Measurements from ENCODE around the gene ZNF613. TPM values are rescaled to one million over a fixed set of nuclear protein-coding genes. Genes with fewer than 3 reads are reported as not detected.
A peak's percentile ranks its signal among the peaks of the same experiment; 100 is the strongest.

ZNF613 gene
- polyA plus RNA-seq, 3 donors, result 0.96 to 3.1 (median 1.1) TPM

DNA sequence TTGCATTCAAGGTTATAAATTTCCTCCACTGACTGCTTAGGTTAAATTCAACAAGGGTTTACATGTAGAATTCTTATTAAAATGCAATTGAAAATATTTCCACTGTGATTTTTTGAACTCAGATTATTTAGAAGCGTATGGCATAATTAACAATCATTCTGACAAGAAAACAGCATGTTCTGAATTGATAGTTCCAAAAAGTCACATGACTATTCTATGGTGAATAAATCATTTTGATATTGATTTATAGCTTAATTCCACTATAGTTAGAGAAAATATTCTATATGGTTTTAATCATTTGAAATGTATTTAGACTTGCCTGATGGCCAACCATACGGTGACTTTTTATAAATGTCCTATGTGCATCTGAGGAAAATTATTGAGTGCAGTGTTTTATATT is 42.6 kb upstream of the ZNF613 start:
- DNase-seq, result no peak
- Mint-ChIP-seq H3K4me3 (no peak overlapping the region), H3K36me3 (peaks cover 18 to 49% of the 10 kb centered on the region in 2 donors), H3K27me3 (ENCODE audit: low read depth in 3 of 3) (peaks cover 0 to 4% (median 3%) of the 10 kb centered on the region in 3 donors), H3K9me3 (peaks cover 45 to 91% (median 75%) of the 10 kb centered on the region in 7 donors), H3K4me1 (peaks cover 17% of the 10 kb centered on the region), H3K27ac (no peak overlapping the region)
- Histone ChIP-seq H3K36me3 (replicated peaks in 1 of 2; ENCODE audit: control insufficient read depth in 1 of 2, insufficient read depth in 2 of 2, low read length in 2 of 2) (peaks cover 4 to 33% of the 10 kb centered on the region in 2 donors), H2AFZ (ENCODE audit: insufficient read depth, low read depth, low read length, poor library complexity, severe bottlenecking) (no peak overlapping the region), H3K4me3 (replicated peaks in 1 of 3; ENCODE audit: low read depth in 2 of 3, low read length in 3 of 3) (no peak overlapping the region), H4K20me1 (ENCODE audit: insufficient read depth, low read length) (no peaks in the 10 kb centered on the region), H3K27me3 (ENCODE audit: control insufficient read depth in 2 of 2, insufficient read depth in 2 of 2, low read length in 2 of 2) (no peaks in the 10 kb centered on the region), H3K4me1 (ENCODE audit: control insufficient read depth in 1 of 2, insufficient read depth in 2 of 2, low read length in 2 of 2) (peaks cover 4 to 12% of the 10 kb centered on the region in 2 donors), H3K27ac (ENCODE audit: low read depth in 1 of 2, low read length in 2 of 2) (no peak overlapping the region), H3K9me3 (replicated peaks in 1 of 2; ENCODE audit: control insufficient read depth in 1 of 2, insufficient read depth in 1 of 2, low read length in 2 of 2) (peaks cover 52 to 94% of the 10 kb centered on the region in 2 donors), H3K9ac (ENCODE audit: insufficient read depth, low read length, poor library complexity, severe bottlenecking) (no peak overlapping the region), H3K79me2 (ENCODE audit: insufficient read depth, low read length) (no peaks in the 10 kb centered on the region), H3K4me2 (replicated peaks; ENCODE audit: extremely low read depth, low read length, poor library complexity, severe bottlenecking) (no peak overlapping the region)
- TF ChIP-seq, protein P1, sequence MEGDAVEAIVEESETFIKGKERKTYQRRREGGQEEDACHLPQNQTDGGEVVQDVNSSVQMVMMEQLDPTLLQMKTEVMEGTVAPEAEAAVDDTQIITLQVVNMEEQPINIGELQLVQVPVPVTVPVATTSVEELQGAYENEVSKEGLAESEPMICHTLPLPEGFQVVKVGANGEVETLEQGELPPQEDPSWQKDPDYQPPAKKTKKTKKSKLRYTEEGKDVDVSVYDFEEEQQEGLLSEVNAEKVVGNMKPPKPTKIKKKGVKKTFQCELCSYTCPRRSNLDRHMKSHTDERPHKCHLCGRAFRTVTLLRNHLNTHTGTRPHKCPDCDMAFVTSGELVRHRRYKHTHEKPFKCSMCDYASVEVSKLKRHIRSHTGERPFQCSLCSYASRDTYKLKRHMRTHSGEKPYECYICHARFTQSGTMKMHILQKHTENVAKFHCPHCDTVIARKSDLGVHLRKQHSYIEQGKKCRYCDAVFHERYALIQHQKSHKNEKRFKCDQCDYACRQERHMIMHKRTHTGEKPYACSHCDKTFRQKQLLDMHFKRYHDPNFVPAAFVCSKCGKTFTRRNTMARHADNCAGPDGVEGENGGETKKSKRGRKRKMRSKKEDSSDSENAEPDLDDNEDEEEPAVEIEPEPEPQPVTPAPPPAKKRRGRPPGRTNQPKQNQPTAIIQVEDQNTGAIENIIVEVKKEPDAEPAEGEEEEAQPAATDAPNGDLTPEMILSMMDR (IDR thresholded peaks at IDR 0.05), result no peak
- intact Hi-C loops (cut with micrococcal nuclease), result loop anchor here in 1 of 2 donors (5.0 kb wide), 1 partner anchor 103 kb away; the partner anchor contains the start of gene ZNF350
- WGBS (ENCODE audit: insufficient coverage), result no CpG with 5 or more reads among the region's 2 CpGs

- peak within 1 kb of the TSS; percentile 53 for H3K9ac ChIP-seq (ENCODE audit: insufficient read depth, low read length, poor library complexity, severe bottlenecking)
- no peaks in the 10 kb centered on the region for H3K27me3 ChIP-seq (ENCODE audit: control insufficient read depth in 2 of 2, insufficient read depth in 2 of 2, low read length in 2 of 2)
- TF ChIP-seq, protein P1 (IDR thresholded peaks at IDR 0.05), result no peak
- H3K4me1 Mint-ChIP-seq, result peaks cover 17% of the 10 kb centered on the region
- H3K79me2 ChIP-seq (ENCODE audit: insufficient read depth, low read length), result no peaks in the 10 kb centered on the region
- no peaks in the 10 kb centered on the region for H4K20me1 ChIP-seq (ENCODE audit: insufficient read depth, low read length)
- intact Hi-C loops (cut with micrococcal nuclease), result loop anchor here in 1 of 2 donors (5.0 kb wide), 1 partner anchor 99 kb away; the partner anchor contains the start of gene ZNF350
- WGBS (ENCODE audit: insufficient coverage), result 23% methylated on average over 50 of the region's 56 CpGs
- H3K4me1 ChIP-seq (ENCODE audit: control insufficient read depth in 1 of 2, insufficient read depth in 2 of 2, low read length in 2 of 2), result peaks cover 4 to 12% of the 10 kb centered on the region in 2 donors
- H3K27ac ChIP-seq (ENCODE audit: low read depth in 1 of 2, low read length in 2 of 2), result peak within 1 kb of the TSS; percentile 22 to 71
- H3K36me3 Mint-ChIP-seq, result peaks cover 30 to 53% of the 10 kb centered on the region in 2 donors
- peak; percentile 59 to 73 (median 71) for DNase-seq
- H3K27ac Mint-ChIP-seq, result peak within 1 kb of the TSS in 6 of 7 donors; percentile 62 to 91 (median 78)
- peaks cover 0 to 3% (median 3%) of the 10 kb centered on the region in 3 donors for H3K27me3 Mint-ChIP-seq (ENCODE audit: low read depth in 3 of 3)
- H3K9me3 ChIP-seq (replicated peaks in 1 of 2; ENCODE audit: control insufficient read depth in 1 of 2, insufficient read depth in 1 of 2, low read length in 2 of 2), result peaks cover 56 to 94% of the 10 kb centered on the region in 2 donors
- H3K4me2 ChIP-seq (replicated peaks; ENCODE audit: extremely low read depth, low read length, poor library complexity, severe bottlenecking), result peak within 1 kb of the TSS; percentile 73
- peak within 1 kb of the TSS; percentile 85 for H2AFZ ChIP-seq (ENCODE audit: insufficient read depth, low read depth, low read length, poor library complexity, severe bottlenecking)
- peak within 1 kb of the TSS; percentile 44 to 81 (median 67) for H3K4me3 ChIP-seq (replicated peaks in 1 of 3; ENCODE audit: low read depth in 2 of 3, low read length in 3 of 3)
- H3K36me3 ChIP-seq (replicated peaks in 1 of 2; ENCODE audit: control insufficient read depth in 1 of 2, insufficient read depth in 2 of 2, low read length in 2 of 2), result peaks cover 23 to 39% of the 10 kb centered on the region in 2 donors
- H3K4me3 Mint-ChIP-seq, result peak within 1 kb of the TSS; percentile 98 to 99
- H3K9me3 Mint-ChIP-seq, result peaks cover 49 to 92% (median 80%) of the 10 kb centered on the region in 7 donors
These were observed 39.5 kb upstream of the ZNF613 start, which contains the start of gene ZNF577 for GRCh38 chr19:51887522-51888498. Gene ZNF577 (minus strand): TSS chr19:51887951. CDS start chr19:51880382, 7,569 bp downstream.
